ENCODE measurements around the gene MAD2L2.

DNA sequence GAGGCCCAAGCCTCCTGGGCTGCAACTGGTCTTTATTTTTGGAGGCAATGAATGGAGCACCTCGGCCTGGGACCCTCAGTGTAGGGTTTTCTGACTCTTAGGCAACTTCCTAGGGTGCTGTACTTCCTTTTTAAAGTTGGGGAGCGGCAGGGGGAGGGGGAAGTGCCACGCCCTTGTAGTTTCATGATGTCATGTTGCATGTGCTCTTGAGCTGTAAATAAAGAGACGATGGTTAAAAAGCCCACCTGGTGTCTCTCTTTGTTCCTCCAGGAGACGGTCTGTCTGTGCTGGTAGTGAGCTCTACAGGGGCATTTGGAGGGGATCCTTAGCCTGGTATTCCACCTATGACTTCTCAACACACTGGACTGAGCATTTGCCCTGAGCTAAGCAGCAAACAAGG lies 44.7 kb upstream of the MAD2L2 start:
- TF ChIP-seq POLR2A (IDR thresholded peaks at IDR 0.05) = no peak
- TF ChIP-seq, protein P1, sequence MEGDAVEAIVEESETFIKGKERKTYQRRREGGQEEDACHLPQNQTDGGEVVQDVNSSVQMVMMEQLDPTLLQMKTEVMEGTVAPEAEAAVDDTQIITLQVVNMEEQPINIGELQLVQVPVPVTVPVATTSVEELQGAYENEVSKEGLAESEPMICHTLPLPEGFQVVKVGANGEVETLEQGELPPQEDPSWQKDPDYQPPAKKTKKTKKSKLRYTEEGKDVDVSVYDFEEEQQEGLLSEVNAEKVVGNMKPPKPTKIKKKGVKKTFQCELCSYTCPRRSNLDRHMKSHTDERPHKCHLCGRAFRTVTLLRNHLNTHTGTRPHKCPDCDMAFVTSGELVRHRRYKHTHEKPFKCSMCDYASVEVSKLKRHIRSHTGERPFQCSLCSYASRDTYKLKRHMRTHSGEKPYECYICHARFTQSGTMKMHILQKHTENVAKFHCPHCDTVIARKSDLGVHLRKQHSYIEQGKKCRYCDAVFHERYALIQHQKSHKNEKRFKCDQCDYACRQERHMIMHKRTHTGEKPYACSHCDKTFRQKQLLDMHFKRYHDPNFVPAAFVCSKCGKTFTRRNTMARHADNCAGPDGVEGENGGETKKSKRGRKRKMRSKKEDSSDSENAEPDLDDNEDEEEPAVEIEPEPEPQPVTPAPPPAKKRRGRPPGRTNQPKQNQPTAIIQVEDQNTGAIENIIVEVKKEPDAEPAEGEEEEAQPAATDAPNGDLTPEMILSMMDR (IDR thresholded peaks at IDR 0.05) = no peak

Data from right lobe of liver (tissue), 4 donors.